ENCODE measurements around the gene TPPP2. TPM values are rescaled to one million over a fixed set of nuclear protein-coding genes. Genes with fewer than 3 reads are reported as not detected.

The TPPP2 gene
- total and polyA plus RNA-seq, 10 of the 15 experiments (the other 5 are each of a cell fraction or from before 2014, with no cell fraction given) = not detected

- Histone ChIP-seq H3K27ac (ENCODE audit: control insufficient read depth, insufficient read depth) (no peak overlapping the region), H3K27me3 (replicated peaks in 1 of 2; ENCODE audit: control insufficient read depth in 2 of 2, insufficient read depth in 2 of 2, low read length in 1 of 2) (peaks cover 15 to 20% of the 10 kb centered on the region in 2 experiments), H3K4me3 (no peak overlapping the region), H3K9me3 (replicated peaks; ENCODE audit: control insufficient read depth, insufficient read depth, low read length) (no peaks in the 10 kb centered on the region), H3K79me2 (ENCODE audit: control insufficient read depth, insufficient read depth, low read length) (no peaks in the 10 kb centered on the region), H3K4me2 (ENCODE audit: control insufficient read depth, insufficient read depth) (peak overlapping the region; percentile 9; the same call in 1 of the 2 replicates), H3K36me3 (ENCODE audit: control insufficient read depth in 2 of 2, insufficient read depth in 2 of 2, low read length in 1 of 2) (no peaks in the 10 kb centered on the region), H3K9ac (ENCODE audit: control insufficient read depth, insufficient read depth, low read length) (no peak overlapping the region), H2AFZ (ENCODE audit: control insufficient read depth, low read depth, low read length) (no peak overlapping the region), H3K4me1 (ENCODE audit: control insufficient read depth, insufficient read depth, low read length) (peaks cover 4% of the 10 kb centered on the region; the same call in 1 of the 2 replicates), H4K20me1 (ENCODE audit: control insufficient read depth, insufficient read depth) (no peaks in the 10 kb centered on the region)
- RAD21 ChIA-PET (ENCODE audit: unreplicated experiment) = no interaction called here
- no peak for ATAC-seq
- POLR2A ChIA-PET = interaction anchor here (0.6 kb wide), 1 partner anchor 179 kb away, joined by 4 read pairs; no protein-coding TSS in a partner anchor
- FAIRE-seq = no peak
- WGBS (ENCODE audit: insufficient coverage, insufficient replicate concordance, low lambda C conversion rate, missing lambda C conversion rate) = 13% methylated on average over 45 of the region's 58 CpGs
- TF ChIP-seq BMI1 (IDR thresholded peaks at IDR 0.05; ENCODE audit: borderline replicate concordance) (no peak), MYC (IDR thresholded peaks at IDR 0.05; ENCODE audit: insufficient read depth, insufficient read length, insufficient replicate concordance, low read length, severe bottlenecking) (no peak), CBX3 (IDR thresholded peaks at IDR 0.05; ENCODE audit: borderline replicate concordance, low read depth) (no peak)
- TF ChIP-seq, protein P1, sequence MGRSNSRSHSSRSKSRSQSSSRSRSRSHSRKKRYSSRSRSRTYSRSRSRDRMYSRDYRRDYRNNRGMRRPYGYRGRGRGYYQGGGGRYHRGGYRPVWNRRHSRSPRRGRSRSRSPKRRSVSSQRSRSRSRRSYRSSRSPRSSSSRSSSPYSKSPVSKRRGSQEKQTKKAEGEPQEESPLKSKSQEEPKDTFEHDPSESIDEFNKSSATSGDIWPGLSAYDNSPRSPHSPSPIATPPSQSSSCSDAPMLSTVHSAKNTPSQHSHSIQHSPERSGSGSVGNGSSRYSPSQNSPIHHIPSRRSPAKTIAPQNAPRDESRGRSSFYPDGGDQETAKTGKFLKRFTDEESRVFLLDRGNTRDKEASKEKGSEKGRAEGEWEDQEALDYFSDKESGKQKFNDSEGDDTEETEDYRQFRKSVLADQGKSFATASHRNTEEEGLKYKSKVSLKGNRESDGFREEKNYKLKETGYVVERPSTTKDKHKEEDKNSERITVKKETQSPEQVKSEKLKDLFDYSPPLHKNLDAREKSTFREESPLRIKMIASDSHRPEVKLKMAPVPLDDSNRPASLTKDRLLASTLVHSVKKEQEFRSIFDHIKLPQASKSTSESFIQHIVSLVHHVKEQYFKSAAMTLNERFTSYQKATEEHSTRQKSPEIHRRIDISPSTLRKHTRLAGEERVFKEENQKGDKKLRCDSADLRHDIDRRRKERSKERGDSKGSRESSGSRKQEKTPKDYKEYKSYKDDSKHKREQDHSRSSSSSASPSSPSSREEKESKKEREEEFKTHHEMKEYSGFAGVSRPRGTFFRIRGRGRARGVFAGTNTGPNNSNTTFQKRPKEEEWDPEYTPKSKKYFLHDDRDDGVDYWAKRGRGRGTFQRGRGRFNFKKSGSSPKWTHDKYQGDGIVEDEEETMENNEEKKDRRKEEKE (IDR thresholded peaks at IDR 0.05) = no peak
- in situ Hi-C loops (cut with MboI) (no loop called here), intact Hi-C loops (cut with micrococcal nuclease; ENCODE audit: unreplicated experiment) (no loop called here)
- CTCF ChIA-PET = interaction anchor here (0.6 to 1.2 kb wide), 2 partner anchors 11 to 65 kb away, joined by 3 to 6 read pairs; no protein-coding TSS in a partner anchor
- DNase-seq (ENCODE audit: low read depth, low spot score) = no peak
- SMC1A ChIA-PET (ENCODE audit: uncharacterized antibody, unreplicated experiment) = interaction anchor here (1.6 kb wide), 1 partner anchor 11 kb away, joined by 3 read pairs; no protein-coding TSS in a partner anchor
- BruUV-seq (replicated peaks) = no TSS peak
Observed at GRCh38 chr14:21025371-21026273, 4.4 kb upstream of the TPPP2 start.

Measured in GM12878 (cell line).